Glutamatergic neuron (in vitro differentiated cells): ENCODE measurements around the gene DOC2A. TPM values are rescaled to one million over a fixed set of nuclear protein-coding genes. Genes with fewer than 3 reads are reported as not detected.
A peak's percentile ranks its signal among the peaks of the same experiment; 100 is the strongest.

Source experiments
- DNase-seq: peaks from one replicate; pipeline ENCODE4 v3.0.0; 2022
- H3K27ac Mint-ChIP-seq: one replicate; pipeline ENCODE4 v1.8.0; 2020; ENCODE audit warnings: mild to moderate bottlenecking, mixed read lengths, inconsistent platforms; ENCODE audit not compliant: unreplicated experiment
- H3K27me3 Mint-ChIP-seq: one replicate; pipeline ENCODE4 v1.8.0; 2020; ENCODE audit warnings: mild to moderate bottlenecking, moderate library complexity, mixed read lengths, inconsistent platforms; ENCODE audit not compliant: unreplicated experiment
- H3K36me3 Mint-ChIP-seq: one replicate; pipeline ENCODE4 v1.8.0; 2020; ENCODE audit warnings: mild to moderate bottlenecking, mixed read lengths, inconsistent platforms; ENCODE audit not compliant: unreplicated experiment
- H3K4me1 Mint-ChIP-seq: one replicate; pipeline ENCODE4 v1.8.0; 2020; ENCODE audit warnings: mild to moderate bottlenecking, low read depth, mixed read lengths, inconsistent platforms; ENCODE audit not compliant: unreplicated experiment
- H3K4me3 Mint-ChIP-seq: one replicate; pipeline ENCODE4 v1.8.0; 2020; ENCODE audit warnings: mild to moderate bottlenecking, mixed read lengths, inconsistent platforms; ENCODE audit not compliant: unreplicated experiment
- H3K9me3 Mint-ChIP-seq: one replicate; pipeline ENCODE4 v1.8.0; 2020; ENCODE audit warnings: mild to moderate bottlenecking, moderate library complexity, mixed read lengths, inconsistent platforms; ENCODE audit not compliant: unreplicated experiment
- CTCF ChIP-seq: fragments of 200-600 bp; sonication (generic); IDR thresholded peaks from one replicate; pipeline ENCODE4 v1.5.0; 2021; ENCODE audit not compliant: partially characterized antibody, unreplicated experiment
- total RNA-seq: library from RNA; stranded (reverse); fragmentation: NEBNext Ultra II Directional; extraction: Animal tissue kit (Norgen Biotek cat#: 25700); gene quantifications from one replicate; pipeline ENCODE4 v1.2.1, GENCODE V29; 2021; ENCODE audit not compliant: unreplicated experiment

Gene DOC2A
- total RNA-seq, 1 donor from 2014 or later, result 4.2 TPM

GRCh38 chr16:29982560-29983419 lies 28.0 kb downstream of the DOC2A start:
- Mint-ChIP-seq H3K36me3 (peaks cover 7% of the 10 kb centered on the region), H3K4me3 (no peak overlapping the region), H3K4me1 (no peaks in the 10 kb centered on the region), H3K27me3 (peaks cover 10% of the 10 kb centered on the region), H3K27ac (no peak overlapping the region), H3K9me3 (peaks cover 9% of the 10 kb centered on the region)
- no peak for TF ChIP-seq CTCF
- DNase-seq, result no peak

- Mint-ChIP-seq H3K4me1 (peaks cover 25% of the 10 kb centered on the region), H3K27ac (no peak overlapping the region), H3K9me3 (peaks cover 13% of the 10 kb centered on the region), H3K4me3 (no peak overlapping the region), H3K27me3 (peaks cover 8% of the 10 kb centered on the region), H3K36me3 (peaks cover 7% of the 10 kb centered on the region)
- no peak for DNase-seq
- TF ChIP-seq CTCF, result no peak
Observed at GRCh38 chr16:29978564-29979270, 32.1 kb downstream of the DOC2A start.

- peaks cover 4% of the 10 kb centered on the region for H3K36me3 Mint-ChIP-seq
- no peak for TF ChIP-seq CTCF
- H3K27ac Mint-ChIP-seq, result no peak overlapping the region
- no peak overlapping the region for H3K4me3 Mint-ChIP-seq
- H3K4me1 Mint-ChIP-seq, result peaks cover 25% of the 10 kb centered on the region
- H3K27me3 Mint-ChIP-seq, result peaks cover 8% of the 10 kb centered on the region
- peaks cover 15% of the 10 kb centered on the region for H3K9me3 Mint-ChIP-seq
- no peak for DNase-seq
Observed at GRCh38 chr16:29978081-29978480, 32.7 kb downstream of the DOC2A start.

GRCh38 chr16:29977063-29977825 lies 33.6 kb downstream of the DOC2A start:
- TF ChIP-seq CTCF, result no peak
- H3K36me3 Mint-ChIP-seq, result peaks cover 4% of the 10 kb centered on the region

More at GRCh38 chr16:29977063-29977825, 33.6 kb downstream of the DOC2A start:
- H3K27me3 Mint-ChIP-seq, result peaks cover 7% of the 10 kb centered on the region
- no peak for DNase-seq
- H3K4me3 Mint-ChIP-seq, result peak overlapping the region; percentile 57
- peaks cover 25% of the 10 kb centered on the region for H3K4me1 Mint-ChIP-seq
- H3K27ac Mint-ChIP-seq, result no peak overlapping the region
- H3K9me3 Mint-ChIP-seq, result peaks cover 18% of the 10 kb centered on the region
